Endometrial microvascular endothelial cells (primary cell): Measurements from ENCODE around the gene KIAA1671. TPM values are rescaled to one million over a fixed set of nuclear protein-coding genes. Genes with fewer than 3 reads are reported as not detected.

Experiments
- in situ Hi-C: cut with HindIII; loops from 2 replicates; pipeline ENCODE4 v1.10.0; 2017; ENCODE audit warnings: low sequenced_read_pairs, low pct_unique_long_range_greater_than_20kb; ENCODE audit errors: inconsistent ontology term
- total RNA-seq: library from RNA; depleted of rRNA; stranded (reverse); fragments of >200 nt; gene quantifications from one replicate; pipeline ENCODE4 v1.2.3, GENCODE V29; 2015; ENCODE audit errors: inconsistent ontology term

The KIAA1671 gene
- total RNA-seq, 1 donor from 2014 or later, result 17.8 TPM

DNA sequence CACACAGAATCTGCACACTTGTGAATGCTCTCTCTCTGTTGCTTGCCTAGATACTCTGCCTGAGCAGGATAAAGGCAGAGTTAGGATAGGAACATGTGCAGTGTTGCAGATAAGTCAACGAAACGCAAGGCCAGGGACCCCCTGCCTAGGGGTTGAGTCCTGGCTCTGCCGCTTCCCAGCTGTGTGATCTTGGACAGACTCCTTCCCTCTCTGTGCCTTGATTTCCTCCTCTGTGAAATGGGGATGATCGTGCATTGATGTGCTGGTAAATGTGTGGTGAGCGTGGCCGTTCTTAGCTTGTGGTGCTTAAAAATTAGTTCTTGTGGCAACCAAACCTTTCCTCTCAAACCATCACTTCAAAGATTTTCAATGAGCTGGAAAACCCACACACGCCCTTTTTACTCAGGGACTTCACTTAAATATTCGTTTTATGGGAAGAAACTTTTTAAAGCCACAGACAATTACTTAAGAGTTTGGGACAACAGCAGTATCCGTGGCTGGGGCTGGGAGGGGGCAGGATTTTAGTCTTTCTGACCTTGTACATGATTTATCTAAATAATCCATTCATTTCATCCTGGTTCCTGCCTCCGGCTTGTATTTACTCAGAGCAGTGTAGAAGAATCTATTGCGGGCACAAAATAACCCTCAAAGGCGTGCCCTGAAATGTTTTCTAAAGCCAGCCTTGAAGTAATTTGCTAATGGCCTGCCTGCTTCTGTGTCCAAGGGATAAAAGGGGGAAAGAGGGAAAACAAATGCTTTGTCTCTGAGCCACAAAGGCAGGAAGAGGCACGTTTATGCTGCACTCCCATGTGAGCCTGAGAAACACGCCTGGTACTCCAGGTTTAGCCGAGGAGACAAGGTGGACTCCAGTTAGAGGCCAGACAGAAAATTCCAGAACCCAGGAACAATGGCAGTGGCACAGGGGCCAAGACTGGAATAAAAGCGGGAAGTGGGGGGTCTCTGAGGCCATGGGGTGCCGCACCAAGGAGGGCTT lies 162.2 kb downstream of the KIAA1671 start:
- in situ Hi-C loops, result loop anchor here (5.0 kb wide), 2 partner anchors 37 to 73 kb away; no protein-coding TSS in a partner anchor

- in situ Hi-C loops, result no loop called here
These were observed 167.1 kb downstream of the KIAA1671 start for GRCh38 chr22:25119609-25120008.

- in situ Hi-C loops, result no loop called here
These were observed 167.6 kb downstream of the KIAA1671 start for GRCh38 chr22:25120093-25120561.

- in situ Hi-C loops, result no loop called here
These were observed 168.3 kb downstream of the KIAA1671 start for GRCh38 chr22:25120761-25121212.

DNA sequence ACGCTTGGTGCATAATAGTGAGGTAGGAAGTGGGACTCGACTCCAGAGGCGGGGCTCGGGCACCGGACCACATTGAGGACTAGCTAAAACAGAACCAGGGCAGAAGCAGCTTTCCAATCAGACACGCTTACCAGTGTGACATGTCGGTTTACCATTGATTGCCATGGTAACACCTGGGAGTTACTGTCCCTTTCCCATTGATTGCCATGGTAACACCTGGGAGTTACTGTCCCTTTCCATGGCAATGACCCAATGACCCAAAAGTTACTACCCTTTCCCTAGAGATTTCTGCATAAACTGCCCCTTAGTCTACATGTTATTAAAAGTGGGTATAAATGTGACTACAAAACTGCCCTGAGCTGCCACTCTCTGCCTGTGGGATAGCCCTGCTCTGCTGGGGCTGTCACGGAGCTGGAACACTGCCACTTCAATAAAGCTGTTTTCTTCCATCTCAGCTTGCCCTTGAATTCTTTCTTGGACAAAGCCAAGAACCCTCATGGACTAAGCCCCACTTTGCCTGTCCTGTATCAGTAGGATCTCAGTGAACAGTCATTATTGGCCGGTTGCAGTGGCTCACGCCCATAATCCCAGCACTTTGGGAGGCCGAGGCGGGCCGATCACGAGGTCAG lies 169.7 kb downstream of the KIAA1671 start:
- in situ Hi-C loops, result no loop called here

DNA sequence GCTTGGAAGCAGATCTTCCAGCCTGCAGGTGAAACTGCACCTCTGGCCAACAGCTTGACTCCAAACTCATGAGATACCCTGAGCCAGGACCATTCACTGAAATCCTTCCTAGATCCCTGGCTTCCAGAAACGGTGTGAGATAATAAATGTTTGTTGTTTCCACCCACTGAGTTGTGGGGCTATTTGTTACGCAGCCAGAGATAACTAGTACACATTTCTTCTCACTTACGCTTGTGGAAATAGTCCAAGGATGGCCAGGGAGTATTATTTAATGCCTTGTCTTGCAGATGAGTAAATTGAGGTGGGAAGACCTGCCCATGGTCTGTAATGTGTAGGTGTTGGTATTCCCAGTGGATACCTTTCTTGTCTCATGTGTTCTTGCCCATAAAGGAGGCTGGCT lies 171.2 kb downstream of the KIAA1671 start:
- in situ Hi-C loops, result no loop called here

DNA sequence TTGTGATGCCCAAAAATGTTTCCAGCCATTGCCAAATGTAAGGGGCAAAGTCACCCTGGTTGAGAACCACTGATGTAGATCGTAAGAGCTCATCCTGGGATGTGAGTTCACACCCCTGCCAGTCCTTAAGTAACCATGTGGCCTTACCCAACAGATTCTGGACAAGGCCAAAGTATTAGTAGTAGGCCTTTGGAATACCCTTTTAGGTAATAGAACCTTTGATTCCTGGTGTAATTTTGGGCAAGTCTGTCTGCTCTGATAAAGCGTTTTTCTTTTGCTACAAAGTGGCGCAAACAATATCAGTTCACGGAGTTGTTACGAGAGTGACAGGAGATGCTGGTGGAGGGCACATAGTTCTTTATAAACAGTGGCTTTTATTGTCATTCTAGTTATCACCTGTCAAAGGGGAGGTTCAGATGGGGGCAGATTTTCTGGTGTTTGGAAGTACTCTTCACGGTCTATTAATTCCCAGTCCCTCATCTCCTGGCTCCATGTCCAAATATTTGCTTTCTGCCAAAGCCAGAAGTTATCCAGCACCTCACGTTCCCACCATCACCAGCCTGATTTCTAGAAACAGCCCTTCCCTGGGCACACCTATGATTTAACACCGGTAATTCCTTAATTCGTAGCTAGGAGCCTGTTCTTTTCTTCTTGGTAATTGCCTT lies 173.3 kb downstream of the KIAA1671 start:
- in situ Hi-C loops, result no loop called here

DNA sequence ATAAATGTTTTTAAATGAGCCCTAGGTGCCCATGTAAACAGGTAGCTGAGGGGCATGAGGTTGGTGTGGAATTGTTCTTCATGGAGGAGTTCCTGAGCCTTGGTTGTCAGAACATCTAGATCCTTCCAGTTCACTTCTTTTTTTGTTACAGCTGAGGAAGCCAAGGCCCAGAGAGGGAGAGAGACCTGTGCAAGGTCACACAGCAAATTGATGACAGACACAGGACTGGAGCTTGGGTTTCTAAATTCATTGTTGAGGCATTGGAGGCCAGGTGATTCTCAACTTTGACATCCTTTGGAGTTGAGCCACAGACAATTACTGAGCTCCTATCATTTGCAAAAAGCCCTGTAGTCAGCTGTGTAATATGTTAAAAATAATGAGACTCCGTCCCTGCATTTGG lies 174.0 kb downstream of the KIAA1671 start:
- in situ Hi-C loops, result no loop called here

- in situ Hi-C loops, result no loop called here
These were observed 174.8 kb downstream of the KIAA1671 start for GRCh38 chr22:25127318-25127717.

- in situ Hi-C loops, result no loop called here
These were observed 177.9 kb downstream of the KIAA1671 start for GRCh38 chr22:25130462-25130861.

DNA sequence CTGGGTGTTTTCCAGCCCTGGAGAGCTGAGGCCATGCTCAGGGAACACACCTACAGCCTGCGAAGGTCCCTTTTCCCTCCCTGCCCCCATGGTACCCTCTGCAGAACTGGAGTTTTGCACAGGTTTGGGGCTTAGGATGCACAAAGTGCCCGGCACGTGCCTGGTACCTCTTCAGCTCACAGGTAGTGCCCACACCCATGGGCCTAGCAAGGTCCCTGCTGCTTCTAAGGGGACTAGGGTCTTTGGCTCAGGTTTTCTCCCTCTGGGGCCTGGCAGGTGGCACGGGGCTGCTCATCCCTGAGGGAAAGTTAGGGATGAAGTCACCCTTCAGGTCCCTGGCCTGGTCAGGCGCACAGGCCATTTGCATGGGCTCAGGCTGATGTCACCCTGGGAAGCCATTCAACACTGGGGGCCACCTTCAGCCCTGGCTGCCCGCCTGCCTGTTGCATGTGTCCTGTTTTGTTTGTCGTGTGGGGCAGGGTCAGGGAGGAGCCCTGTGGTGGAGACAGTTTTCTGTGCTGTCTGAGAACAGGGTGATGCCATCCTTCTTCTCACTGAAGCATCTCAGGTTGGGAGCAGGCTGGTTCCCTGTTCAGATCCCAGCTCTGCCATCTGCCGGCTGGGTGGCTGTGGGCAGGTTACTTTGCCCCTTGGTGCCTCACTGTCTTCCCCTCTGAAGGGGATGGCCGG lies 178.8 kb downstream of the KIAA1671 start:
- in situ Hi-C loops, result no loop called here

DNA sequence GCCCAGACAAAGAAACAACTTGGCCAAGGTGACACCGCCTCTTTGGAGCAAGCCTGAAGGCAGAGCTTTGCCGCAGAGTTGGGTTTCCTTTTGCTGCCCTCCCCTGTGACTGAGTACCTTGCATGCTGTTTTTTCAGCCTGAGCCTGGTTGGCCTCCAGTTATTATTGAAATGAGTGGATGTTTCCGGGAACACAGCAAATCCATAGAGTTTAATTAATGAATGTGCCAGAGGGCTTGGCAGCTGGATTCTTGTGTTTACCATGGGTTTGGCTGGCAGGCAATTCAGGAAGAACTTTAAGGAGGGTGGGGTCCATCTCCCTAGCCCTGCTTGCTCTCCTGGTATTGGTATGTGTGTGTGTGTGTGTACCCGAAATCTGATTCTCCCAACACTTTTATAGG lies 181.5 kb downstream of the KIAA1671 start:
- in situ Hi-C loops, result no loop called here

GRCh38 chr22:25134451-25134850 lies 181.9 kb downstream of the KIAA1671 start:
- in situ Hi-C loops, result no loop called here

DNA sequence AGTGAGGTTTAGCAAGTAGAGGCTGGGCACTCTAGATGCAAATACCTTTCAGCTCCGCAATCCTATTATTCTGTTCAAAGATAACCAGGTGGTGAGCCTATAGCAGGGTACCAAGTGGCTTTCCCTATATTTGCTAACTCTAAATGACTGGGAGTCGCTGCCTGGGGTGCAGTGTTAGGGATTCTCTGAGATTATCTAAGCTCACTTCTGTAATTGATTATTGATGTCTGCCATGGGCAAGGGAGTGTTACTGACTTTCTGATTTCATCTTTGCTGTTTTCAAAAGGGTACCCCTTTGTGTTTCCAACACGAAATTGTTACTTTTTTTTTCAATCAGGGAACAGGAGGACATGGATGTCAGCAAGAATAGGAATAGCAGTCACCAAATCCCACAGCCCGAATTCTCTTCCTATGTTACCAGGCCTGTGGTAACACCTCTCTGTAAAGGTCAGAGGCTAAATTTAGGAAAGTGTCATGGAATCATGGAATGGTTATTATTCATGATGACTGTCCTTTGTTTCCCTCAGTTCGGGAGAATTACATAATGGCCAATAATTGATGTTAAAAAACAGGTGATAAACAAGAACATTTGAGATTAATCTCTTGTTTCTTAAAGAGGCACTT lies 184.5 kb downstream of the KIAA1671 start:
- in situ Hi-C loops, result no loop called here

GRCh38 chr22:25137577-25138525 lies 185.3 kb downstream of the KIAA1671 start:
- in situ Hi-C loops, result no loop called here

GRCh38 chr22:25139062-25139461 lies 186.5 kb downstream of the KIAA1671 start:
- in situ Hi-C loops, result no loop called here

DNA sequence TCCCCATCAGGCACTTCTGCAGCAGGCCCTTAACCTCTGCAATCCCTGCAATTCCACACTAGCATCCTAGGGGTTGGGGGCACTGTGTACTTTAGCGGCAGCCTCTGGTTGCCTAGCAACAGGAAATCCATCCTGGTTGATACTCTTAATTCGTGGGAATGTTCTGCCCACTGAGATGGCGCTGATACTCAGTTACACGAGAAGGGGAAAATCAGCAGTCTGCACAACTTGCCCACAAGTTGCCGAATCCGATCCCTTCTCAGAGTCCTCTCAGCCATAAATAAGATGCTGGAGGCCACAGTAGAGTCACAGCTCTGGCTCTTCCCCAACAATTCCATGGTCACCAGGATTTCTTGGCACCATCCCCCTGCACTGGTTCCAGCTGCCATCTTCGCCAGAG lies 189.6 kb downstream of the KIAA1671 start:
- in situ Hi-C loops, result no loop called here
